Measurements from ENCODE around the gene TRRAP.

DNA sequence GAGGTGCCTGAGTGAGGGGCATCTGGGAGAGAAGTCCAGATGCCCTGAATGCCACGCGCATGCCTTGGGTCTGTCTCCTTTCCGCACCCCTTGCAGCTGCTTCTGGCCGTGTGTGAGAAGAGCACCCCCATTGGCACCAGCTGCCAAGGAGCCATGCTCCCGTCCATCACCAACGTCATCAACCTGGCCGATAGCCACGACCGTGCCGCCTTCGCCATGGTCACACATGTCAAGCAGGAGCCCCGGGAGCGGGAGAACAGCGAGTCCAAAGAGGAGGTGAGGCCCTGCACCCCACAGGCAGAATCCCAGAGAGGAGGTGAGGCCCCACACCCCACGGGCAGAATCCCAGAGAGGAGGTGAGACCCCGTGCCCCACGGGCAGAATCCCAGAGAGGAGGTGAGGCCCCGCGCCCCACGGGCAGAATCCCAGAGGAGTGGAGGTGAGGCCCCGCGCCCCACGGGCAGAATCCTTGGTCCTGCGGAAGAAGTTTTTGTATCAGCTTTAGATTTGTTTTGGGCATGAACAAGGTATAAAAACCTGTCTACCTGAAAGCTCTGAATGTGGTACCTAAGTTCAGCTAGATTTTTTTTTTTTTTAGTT, 91.8 kb downstream of the TRRAP start:
- TF ChIP-seq, protein P1, sequence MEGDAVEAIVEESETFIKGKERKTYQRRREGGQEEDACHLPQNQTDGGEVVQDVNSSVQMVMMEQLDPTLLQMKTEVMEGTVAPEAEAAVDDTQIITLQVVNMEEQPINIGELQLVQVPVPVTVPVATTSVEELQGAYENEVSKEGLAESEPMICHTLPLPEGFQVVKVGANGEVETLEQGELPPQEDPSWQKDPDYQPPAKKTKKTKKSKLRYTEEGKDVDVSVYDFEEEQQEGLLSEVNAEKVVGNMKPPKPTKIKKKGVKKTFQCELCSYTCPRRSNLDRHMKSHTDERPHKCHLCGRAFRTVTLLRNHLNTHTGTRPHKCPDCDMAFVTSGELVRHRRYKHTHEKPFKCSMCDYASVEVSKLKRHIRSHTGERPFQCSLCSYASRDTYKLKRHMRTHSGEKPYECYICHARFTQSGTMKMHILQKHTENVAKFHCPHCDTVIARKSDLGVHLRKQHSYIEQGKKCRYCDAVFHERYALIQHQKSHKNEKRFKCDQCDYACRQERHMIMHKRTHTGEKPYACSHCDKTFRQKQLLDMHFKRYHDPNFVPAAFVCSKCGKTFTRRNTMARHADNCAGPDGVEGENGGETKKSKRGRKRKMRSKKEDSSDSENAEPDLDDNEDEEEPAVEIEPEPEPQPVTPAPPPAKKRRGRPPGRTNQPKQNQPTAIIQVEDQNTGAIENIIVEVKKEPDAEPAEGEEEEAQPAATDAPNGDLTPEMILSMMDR (IDR thresholded peaks at IDR 0.05) = no peak
- no peak for TF ChIP-seq POLR2AphosphoS5 (IDR thresholded peaks at IDR 0.05)
